ENCODE results near the gene AGFG2.
A peak's percentile ranks its signal among the peaks of the same experiment; 100 is the strongest.

Gene AGFG2

DNA sequence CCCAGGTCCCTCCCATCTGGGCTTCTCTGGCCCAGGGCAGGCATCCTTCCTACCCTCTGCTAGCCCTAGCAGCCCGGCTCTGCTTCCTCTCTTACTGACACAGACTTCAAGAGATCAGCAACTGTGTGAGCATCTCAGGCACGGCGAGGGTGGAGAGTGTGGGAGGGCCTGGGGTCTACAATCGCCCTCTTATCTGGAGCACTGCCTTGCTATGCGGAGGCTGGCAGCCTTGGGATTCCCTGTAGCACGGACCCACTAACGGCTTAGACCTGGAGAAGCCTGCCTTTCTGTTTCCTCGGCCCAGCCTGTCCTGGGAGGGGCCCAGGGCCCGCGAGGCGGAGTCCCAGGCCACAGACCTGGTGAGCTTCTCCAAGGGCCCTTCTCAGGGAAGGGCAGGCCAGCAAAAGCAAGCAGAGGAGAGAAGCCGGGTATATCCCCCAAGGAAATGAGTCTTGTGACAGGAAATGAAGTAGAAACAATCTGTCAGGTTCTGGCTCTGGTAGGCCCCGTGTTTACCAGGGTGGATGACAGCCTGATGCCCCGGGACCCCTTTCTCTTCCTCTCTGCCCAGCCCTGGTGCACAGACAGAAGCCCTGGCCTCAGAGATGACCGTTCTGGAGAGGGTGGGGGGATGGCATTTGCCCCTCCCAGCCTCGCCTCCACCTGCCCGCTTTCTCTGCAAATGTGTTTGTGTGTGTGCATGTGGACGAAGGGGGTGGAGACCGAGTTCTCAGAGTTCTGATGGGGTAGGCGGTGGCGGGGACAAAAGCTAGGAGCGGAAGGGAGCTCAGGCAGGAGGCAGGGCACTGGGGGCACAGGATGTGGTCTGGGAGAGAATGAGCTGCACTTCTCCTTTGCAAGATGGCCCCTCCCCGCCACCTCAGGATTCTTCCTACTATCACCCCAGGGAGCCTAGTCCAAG is 44.4 kb downstream of the AGFG2 start:
- TF ChIP-seq, protein P1, sequence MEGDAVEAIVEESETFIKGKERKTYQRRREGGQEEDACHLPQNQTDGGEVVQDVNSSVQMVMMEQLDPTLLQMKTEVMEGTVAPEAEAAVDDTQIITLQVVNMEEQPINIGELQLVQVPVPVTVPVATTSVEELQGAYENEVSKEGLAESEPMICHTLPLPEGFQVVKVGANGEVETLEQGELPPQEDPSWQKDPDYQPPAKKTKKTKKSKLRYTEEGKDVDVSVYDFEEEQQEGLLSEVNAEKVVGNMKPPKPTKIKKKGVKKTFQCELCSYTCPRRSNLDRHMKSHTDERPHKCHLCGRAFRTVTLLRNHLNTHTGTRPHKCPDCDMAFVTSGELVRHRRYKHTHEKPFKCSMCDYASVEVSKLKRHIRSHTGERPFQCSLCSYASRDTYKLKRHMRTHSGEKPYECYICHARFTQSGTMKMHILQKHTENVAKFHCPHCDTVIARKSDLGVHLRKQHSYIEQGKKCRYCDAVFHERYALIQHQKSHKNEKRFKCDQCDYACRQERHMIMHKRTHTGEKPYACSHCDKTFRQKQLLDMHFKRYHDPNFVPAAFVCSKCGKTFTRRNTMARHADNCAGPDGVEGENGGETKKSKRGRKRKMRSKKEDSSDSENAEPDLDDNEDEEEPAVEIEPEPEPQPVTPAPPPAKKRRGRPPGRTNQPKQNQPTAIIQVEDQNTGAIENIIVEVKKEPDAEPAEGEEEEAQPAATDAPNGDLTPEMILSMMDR (IDR thresholded peaks at IDR 0.05; ENCODE audit: borderline replicate concordance, insufficient read depth, low read depth, low read length): no peak
- H3K4me3 ChIP-seq (ENCODE audit: low read depth, low read length): peak overlapping the region; percentile 94

DNA sequence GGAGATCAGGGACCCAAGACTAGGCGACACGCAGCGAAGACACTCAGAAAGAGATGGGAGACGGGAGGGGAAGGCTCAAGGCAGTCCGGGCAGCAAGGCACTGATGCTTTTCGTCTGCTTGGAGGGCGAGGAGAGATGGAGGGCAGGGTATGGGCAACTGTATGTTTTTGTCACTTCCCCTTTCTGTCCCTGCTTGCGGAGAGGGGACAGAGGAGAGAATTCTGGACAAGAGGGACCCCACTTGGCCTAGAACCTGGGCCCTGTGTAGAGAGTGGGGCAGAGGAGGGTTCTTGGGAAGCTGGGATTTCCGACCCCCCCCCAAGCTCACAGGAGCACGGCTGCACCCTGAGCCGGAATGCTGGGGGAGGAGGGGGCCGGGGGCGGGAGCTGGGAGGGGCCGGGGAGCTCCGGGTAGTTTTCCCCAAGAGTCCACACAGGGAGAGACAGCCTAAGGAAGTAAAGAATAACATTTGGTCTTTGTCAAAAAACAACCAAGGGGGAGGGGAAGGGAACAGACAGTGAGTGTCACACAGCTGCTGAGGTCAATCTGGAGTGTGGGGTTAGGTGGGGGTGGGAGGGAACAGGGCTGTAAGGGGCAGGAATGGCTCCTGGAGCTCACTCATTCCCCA is 45.2 kb downstream of the AGFG2 start:
- peak overlapping the region; percentile 94 for H3K4me3 ChIP-seq (ENCODE audit: low read depth, low read length)
- TF ChIP-seq, protein P1 (IDR thresholded peaks at IDR 0.05; ENCODE audit: borderline replicate concordance, insufficient read depth, low read depth, low read length): no peak

DNA sequence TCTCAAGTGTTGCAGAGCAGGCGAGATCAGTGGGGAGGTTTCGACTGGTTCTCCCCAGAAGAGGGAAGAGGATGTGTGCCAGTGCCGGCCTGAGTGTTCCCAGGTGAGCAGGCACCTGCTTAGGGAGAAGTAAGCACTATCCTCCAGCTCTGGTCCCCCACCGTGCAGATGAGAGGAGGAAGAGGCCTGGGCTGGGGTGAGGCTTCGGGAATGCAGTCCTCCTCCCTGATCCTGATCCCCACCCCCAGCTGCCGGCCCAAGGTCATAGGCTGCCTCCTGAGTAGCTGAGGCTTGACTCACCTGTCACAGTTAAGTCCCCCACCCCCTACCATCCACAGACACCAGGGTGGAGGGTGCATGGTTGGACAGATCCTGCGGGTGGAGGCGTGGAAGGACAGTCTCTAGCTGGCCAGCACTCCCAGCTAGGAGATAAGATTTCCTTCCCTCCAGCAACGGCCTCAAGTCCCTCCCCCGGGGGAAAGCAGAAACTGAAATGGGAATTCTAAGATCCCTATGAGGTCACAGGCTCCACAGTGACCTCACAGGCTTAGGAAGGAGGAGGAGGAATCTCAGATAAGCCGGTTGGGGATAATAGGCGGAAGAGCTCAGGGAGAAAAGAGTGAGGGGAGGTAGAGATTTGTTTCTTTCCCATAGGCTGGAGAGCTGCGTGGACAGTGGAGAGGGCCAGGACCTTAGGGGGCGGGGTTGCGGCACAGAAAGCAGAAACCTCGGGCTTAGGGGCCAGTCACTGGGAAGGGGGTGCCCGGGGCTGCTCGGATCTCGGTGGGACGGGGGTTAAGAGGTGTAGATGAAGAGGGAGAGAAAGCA is 45.9 kb downstream of the AGFG2 start:
- TF ChIP-seq, protein P1 (IDR thresholded peaks at IDR 0.05; ENCODE audit: borderline replicate concordance, insufficient read depth, low read depth, low read length): no peak
- peak overlapping the region; percentile 94 for H3K4me3 ChIP-seq (ENCODE audit: low read depth, low read length)

DNA sequence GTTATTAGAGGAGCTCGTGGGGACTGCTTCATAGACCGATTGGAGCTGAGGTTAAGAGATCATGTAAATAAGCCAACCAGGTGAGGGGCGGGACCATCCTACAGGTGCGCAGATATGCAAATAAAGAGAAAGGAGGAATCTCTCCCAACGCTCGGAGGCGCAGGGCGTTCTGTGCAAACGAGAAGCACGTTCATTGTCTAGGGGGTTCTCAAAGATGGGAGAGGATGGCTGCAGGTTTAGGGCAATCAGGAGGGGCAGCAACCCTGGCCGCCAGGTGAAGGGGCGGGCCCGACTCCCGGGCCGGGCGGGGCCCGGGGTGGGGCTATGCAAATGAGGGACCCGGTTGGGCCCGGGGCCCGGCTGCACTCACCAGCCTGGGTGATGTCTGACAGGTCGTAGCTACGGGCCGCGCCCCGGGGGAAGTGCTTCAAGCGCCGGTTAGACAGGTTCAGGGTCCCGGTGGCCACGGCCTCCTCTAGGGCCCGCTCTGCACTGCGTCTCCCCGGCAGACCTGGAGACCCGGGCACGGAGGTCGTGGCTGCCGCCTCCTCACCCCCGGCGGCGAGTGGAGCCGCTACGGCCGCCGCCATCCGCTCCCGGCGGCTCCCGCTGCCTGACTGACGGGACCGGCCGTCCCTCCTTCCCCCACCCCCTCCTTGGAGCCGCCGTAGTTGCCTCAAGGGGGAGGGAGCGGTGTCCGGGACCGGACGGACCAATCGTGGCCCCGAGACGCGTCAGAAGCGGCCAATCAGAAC is 46.7 kb downstream of the AGFG2 start, which contains the start of gene LRCH4:
TSS of gene LRCH4 (minus strand) at position 619 of the 755 bp plus-strand sequence. CDS start at position 590, 29 bp downstream.
- H3K4me3 ChIP-seq (ENCODE audit: low read depth, low read length): peak within 1 kb of the TSS; percentile 94

DNA sequence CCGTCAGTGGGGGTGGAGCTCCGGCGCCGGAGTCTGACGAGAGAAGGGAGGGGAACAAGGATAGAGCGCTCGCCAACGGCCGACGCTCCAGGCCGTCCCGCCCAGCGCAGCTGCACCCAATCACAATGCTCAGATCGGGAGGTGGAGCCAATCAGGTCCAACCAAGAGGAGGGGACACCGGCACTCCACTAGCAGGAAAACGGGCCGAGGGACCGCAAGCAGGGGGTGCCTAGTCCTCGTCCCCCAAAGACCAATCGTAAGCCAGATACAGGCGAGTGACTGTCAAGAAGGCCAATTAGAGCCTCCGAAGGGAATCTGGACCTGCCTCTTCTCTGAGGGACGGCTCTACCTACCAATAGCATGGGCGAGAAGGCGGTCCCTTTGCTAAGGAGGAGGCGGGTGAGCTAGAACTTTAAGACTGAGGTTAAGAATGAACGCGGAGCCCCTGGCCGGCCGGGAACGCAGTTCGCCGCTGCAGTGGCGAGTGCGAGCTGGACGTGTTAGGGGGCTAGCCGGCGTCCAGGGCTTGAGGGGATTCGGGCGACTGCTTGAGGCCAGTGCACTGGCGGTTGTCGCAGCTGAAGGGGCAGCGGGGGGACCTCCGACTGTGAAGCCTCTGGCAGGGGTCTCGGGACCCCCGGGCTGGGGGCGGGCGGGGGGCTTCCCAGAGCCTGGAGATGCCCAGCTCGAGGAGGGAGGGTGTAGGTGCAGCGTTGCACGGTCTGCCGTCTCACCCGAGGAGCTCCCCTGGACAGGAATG is 47.4 kb downstream of the AGFG2 start, which contains the start of gene FBXO24:
TSS of gene FBXO24 (plus strand) at position 63 of the 760 bp plus-strand sequence. CDS start at position 361, 298 bp downstream.
- H3K4me3 ChIP-seq (ENCODE audit: low read depth, low read length): peak within 1 kb of the TSS; percentile 94
- TF ChIP-seq, protein P1 (IDR thresholded peaks at IDR 0.05; ENCODE audit: borderline replicate concordance, insufficient read depth, low read depth, low read length): no peak

More for the DNA sequence above, 46.7 kb downstream of the AGFG2 start, which contains the start of gene LRCH4:
- TF ChIP-seq, protein P1 (IDR thresholded peaks at IDR 0.05; ENCODE audit: borderline replicate concordance, insufficient read depth, low read depth, low read length): no peak
